Activated CD8-positive, alpha-beta memory T cell treated with anti-CD3 and anti-CD28 coated beads, Interleukin-2, amount 50 U/mL, for 48 hours (primary cell): ENCODE data around the gene ESRRA.
A peak's percentile ranks its signal among the peaks of the same experiment; 100 is the strongest.
"Not testable (repeated sequence)": the region's sequence is repeated elsewhere in the genome, so short reads cannot be mapped to it uniquely, and the experiment has no call there.

ENCODE experiments used
- DNase-seq: peaks from one replicate; pipeline ENCODE4 v3.0.0-alpha.2; 2020

The ESRRA gene

DNA sequence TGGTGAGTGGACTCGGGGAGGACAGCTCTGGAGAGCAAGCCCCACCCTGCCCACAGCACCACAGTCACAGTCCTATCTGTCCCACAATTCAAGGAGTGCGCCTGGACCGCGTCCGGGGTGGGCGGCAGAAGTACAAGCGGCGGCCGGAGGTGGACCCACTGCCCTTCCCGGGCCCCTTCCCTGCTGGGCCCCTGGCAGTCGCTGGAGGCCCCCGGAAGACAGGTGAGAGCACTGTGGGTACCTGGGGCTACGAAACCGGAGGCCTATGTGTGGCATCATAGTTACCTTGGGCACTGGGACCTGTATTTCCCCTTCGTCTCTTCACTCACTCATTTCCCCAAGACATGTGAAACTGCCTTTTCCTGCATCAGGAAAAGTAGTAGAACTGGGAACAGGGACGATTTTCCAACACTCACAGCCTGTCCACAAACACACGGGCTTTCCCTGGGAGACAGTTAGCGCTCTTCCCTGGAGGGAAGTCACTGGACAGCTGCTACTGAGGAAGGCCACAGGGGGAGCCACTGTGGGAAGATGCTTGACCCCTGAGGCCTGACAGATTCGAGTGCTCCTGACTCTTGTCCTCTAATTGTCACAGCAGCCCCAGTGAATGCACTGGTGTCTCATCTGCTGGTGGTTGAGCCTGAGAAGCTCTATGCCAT is 9.0 kb downstream of the ESRRA start:
- no peak for DNase-seq

- no peak for DNase-seq
Observed at GRCh38 chr11:64314805-64315561, 9.7 kb downstream of the ESRRA start.

DNA sequence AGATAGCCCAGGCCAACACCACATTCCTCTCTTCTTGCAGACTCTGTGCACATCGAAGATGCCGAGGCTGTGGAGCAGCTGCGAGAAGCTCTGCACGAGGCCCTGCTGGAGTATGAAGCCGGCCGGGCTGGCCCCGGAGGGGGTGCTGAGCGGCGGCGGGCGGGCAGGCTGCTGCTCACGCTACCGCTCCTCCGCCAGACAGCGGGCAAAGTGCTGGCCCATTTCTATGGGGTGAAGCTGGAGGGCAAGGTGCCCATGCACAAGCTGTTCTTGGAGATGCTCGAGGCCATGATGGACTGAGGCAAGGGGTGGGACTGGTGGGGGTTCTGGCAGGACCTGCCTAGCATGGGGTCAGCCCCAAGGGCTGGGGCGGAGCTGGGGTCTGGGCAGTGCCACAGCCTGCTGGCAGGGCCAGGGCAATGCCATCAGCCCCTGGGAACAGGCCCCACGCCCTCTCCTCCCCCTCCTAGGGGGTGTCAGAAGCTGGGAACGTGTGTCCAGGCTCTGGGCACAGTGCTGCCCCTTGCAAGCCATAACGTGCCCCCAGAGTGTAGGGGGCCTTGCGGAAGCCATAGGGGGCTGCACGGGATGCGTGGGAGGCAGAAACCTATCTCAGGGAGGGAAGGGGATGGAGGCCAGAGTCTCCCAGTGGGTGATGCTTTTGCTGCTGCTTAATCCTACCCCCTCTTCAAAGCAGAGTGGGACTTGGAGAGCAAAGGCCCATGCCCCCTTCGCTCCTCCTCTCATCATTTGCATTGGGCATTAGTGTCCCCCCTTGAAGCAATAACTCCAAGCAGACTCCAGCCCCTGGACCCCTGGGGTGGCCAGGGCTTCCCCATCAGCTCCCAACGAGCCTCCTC is 10.6 kb downstream of the ESRRA start:
- DNase-seq, result not testable (repeated sequence)

- no peak for DNase-seq
Observed at GRCh38 chr11:64316672-64317324, 11.5 kb downstream of the ESRRA start.

- DNase-seq, result peak; percentile 94
Observed at GRCh38 chr11:64317325-64317960, 12.1 kb downstream of the ESRRA start, which contains the start of gene TRMT112. Gene TRMT112, minus strand, starts transcription at chr11:64317559. Its CDS starts 33 bp downstream, at chr11:64317526.

- DNase-seq, result peak; percentile 97
Observed at GRCh38 chr11:64317961-64318765, 12.8 kb downstream of the ESRRA start, which contains the start of gene PRDX5. Gene PRDX5, plus strand, starts transcription at chr11:64318121. Its CDS starts 95 bp downstream, at chr11:64318216.

DNA sequence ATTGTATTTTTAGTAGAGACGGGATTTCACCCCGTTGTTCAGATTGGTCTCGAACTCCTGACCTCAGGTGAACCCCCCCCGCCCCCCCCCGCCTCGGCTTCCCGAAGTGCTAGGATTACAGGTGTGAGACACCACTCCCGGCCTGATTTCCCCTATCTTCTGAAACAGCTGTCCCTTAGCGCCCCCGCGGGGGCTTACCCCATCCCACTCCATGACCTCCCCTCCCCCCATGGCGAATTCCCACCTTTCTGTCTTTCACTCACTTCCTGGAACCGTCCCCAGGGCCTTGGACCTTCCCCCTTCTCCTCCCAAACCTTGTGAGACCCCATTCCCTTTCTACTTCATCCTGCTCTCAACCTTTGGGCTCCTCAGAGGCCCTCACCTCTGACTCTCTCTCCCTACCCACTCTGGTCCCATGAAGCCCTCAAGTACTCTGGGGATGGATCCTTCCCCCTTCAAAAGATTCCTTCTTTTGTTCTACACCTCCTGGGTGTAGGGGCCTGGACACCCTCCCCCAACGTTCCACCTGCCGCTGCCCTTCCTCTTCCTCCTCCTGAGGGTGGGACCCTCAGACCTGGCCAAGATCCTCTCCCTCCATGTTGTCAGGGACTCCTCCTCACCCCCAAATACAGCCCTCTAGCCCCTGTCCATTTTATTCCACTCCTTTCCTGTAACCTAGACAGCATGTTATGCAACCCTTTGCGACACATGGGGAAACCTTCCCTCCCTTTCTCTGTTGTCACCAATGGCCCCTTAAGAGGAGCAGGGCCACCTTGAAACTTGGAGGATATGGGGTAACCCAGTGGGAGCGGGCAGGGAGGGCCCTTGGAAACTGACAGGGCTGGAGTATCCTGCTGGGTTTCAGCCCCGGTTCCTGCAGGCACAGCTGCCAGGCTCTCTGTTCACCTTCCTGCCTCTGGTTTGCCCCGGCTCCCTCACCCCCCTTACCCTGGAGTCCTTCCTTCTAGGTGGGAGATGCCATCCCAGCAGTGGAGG is 13.7 kb downstream of the ESRRA start:
- DNase-seq, result no peak

DNA sequence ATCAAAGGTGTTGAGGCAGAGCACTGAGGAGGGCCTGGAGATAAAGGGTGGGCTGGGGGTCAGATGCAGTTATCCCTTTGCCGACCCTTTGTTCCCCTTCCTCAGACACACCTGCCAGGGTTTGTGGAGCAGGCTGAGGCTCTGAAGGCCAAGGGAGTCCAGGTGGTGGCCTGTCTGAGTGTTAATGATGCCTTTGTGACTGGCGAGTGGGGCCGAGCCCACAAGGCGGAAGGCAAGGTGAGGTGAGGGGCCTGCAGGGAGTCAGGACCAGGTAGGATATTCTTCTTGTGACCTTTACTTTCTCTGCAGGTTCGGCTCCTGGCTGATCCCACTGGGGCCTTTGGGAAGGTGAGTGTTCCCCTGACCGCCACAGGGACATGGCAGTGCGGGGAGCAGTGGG is 15.2 kb downstream of the ESRRA start:
- no peak for DNase-seq

- DNase-seq, result no peak
Observed at GRCh38 chr11:64321026-64321425, 15.7 kb downstream of the ESRRA start.

DNA sequence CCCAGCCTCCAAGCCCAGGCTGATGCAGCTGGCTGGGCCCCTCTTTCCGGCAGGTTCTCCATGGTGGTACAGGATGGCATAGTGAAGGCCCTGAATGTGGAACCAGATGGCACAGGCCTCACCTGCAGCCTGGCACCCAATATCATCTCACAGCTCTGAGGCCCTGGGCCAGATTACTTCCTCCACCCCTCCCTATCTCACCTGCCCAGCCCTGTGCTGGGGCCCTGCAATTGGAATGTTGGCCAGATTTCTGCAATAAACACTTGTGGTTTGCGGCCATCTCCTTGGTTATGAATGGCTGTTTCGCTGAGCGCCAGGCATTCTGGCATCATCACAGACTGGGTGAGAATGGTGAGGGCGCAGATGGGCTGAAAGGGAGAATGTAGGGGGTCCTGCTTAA is 16.2 kb downstream of the ESRRA start:
- no peak for DNase-seq

- no peak for DNase-seq
Observed at GRCh38 chr11:64322925-64323260, 17.6 kb downstream of the ESRRA start.

- no peak for DNase-seq
Observed at GRCh38 chr11:64323373-64323772, 18.0 kb downstream of the ESRRA start.

- not testable (repeated sequence) for DNase-seq
Observed at GRCh38 chr11:64323984-64324383, 18.7 kb downstream of the ESRRA start.

DNA sequence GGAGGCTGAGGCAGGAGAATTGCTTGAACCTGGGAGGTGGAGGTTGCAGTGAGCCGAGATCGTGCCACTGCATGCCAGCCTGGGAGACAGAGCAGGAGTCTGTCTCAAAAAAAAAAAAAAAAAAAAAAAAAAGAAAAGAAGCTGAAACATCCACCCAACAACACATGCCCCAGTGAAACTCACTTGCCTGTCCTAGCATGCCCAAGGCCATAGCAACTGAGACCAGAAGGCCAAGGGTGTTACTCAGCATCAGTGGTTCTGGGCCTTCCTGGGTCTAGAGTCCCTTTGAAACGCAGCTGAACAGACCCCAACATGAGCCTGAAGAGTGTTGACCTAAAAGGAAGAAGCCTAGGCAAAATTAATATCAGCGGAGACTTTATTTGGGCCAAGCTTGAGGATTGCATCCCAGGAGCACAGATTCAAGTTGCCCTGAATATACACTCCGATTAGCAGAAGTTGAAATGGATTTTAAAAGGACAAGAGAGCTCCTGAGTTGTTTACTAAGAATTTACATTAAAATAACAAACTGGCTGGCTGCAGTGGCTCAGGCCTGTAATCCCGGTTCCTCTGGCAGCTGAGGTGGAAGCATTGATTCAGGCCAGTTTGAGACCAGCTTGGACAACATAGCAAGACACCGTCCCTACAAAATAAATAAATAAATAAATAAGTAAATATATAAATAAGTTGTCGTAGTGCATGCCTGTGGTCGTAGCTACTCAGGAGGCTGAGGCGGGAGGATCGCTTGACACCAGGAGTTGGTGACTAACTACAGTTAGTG is 19.6 kb downstream of the ESRRA start:
- no peak for DNase-seq

GRCh38 chr11:64327375-64327774 is 22.1 kb downstream of the ESRRA start:
- DNase-seq, result no peak

- DNase-seq, result no peak
Observed at GRCh38 chr11:64327993-64328392, 22.7 kb downstream of the ESRRA start.

DNA sequence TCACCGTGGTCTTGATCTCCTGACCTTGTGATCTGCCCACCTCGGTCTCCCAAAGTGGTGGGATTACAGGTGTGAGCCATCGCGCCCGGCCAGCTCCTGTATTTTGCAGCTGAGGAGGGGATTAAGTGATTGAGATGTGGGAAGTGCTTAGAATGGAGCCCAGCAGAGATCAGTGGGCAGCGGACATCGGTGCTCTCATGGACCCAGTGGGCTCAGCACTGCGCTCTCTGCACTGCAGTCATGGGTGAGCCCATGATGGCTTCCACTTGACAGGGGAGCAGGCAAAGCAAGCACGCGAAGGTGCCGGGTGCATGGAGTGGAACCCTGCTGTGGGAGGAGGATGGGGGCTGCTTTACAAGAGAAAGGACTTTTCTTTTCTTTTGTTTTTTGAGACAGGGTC is 25.6 kb downstream of the ESRRA start:
- no peak for DNase-seq

DNA sequence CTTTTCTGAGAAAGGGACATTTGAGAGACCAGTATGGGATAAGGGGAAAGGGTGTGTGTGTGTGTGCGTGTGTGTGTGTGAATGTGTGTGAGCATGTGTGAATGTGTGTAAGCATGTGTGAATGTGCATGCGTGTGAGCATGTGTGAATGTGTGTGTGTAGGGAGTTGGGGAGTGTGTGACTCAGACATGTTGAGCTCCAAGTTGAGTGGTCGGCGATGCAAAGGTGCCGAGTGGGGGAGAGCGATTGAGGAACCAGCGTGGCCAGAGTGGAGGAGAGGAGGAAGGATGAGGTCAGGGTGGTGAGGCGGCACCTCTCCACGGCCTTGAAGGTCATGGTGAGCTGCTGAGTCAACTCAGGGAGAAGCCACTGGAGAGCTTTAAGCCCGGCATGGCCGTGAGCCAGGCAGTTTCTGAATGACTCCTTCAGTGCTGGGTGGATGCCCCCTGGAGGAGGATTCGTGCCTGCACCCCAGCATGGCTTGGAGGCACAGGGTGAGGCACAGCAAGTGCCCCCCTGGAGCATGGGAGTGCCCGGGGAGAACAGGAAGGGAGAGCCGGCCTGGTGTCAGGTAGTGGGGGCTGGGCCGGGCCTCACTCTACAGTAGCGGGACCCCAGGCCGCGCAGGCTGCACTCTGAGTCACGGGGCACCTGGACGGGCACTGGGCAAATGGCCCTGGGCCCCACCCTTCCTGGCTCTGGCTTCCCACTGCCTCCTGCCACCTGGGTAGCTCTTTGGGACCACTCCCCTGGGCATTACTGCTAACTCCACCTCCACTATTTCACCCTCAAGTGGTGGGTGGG is 26.4 kb downstream of the ESRRA start:
- peak; percentile 87 for DNase-seq

- DNase-seq, result no peak
Observed at GRCh38 chr11:64333556-64333955, 28.2 kb downstream of the ESRRA start.
